NCI-H128 (cell line): ENCODE results near the gene TMEM164.

ENCODE experiments used
- DNase-seq: peaks from one replicate; lab custom pipeline; 2025; ENCODE audit not compliant: unreplicated experiment; lab: John Stamatoyannopoulos, UW

TMEM164 gene

DNA sequence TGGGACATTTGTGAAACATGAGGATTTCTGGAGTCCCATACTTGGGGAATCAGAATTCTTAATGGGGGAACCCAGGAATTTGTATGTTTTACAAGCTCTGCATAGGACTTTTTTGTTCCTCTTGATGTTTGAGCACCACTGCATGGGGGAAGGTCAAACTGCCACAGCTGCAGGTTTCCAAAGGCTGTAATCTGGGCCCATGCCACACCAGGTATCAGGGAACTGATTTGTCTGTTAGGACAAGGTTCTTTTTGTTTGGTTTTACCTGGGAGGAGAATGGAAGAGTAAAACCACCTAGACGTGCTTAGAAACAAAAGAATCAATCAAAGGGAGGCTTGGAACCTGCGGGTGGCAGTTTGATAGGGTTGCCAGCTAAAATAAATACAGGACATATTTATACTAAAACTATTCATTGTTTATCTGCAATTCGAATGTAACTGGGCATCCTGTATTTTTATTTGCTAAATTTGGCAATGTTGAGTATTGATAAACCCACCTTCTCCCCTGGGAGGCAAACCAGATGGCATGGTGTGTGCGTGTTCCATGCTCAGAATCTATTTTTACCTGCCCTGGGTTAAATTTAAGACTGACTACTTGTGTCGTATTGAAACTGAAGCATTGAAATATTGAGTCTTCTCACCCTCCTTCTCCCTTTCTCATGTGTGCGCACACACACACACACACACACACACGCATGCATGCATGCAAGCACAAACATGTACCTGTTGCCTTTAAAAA is 63.7 kb downstream of the TMEM164 start:
- no peak for DNase-seq

DNA sequence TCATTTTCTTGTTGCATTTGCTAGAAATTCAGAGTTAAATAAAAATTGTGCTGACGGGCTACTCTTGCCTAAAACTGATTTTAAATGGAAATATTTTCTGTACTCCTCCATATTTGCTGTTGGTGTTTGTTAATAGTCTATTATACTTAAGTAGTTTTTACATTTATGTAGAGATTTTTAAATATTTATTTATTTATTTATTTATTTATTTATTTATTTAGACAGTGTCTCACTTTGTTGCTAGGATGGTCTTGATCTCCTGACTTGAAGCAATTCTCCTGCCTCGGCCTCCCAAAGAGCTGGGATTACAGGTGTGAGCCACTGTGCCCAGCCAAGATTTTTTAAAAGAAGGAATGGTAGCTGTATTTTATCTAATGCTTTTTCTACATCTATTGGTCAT is 68.1 kb downstream of the TMEM164 start:
- DNase-seq: no peak

- no peak for DNase-seq
Observed at GRCh38 chrX:110081320-110081719, 78.4 kb downstream of the TMEM164 start.

DNA sequence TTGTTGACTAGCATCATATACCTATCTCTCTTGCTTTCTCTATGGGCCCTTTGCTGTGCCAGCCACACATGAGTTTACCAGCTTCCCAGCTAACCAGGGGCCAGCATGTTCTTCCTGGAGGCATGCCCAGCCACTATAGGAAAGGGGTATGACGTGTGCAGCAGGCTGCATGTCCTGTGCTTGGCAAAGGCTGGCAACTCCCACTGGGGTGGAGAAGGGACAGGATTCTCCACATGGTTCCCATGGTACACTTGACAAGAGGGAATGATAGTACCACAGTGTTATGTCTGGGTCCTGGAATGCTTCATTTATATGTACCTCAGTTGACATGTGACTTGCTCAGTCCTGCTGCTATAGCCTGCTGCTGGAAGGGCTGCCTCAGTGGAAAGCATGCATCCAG is 78.8 kb downstream of the TMEM164 start:
- DNase-seq: no peak

- DNase-seq: no peak
Observed at GRCh38 chrX:110082161-110082560, 79.2 kb downstream of the TMEM164 start.

GRCh38 chrX:110086162-110086915 is 83.4 kb downstream of the TMEM164 start:
- no peak for DNase-seq

GRCh38 chrX:110086916-110087484 is 84.1 kb downstream of the TMEM164 start:
- no peak for DNase-seq

DNA sequence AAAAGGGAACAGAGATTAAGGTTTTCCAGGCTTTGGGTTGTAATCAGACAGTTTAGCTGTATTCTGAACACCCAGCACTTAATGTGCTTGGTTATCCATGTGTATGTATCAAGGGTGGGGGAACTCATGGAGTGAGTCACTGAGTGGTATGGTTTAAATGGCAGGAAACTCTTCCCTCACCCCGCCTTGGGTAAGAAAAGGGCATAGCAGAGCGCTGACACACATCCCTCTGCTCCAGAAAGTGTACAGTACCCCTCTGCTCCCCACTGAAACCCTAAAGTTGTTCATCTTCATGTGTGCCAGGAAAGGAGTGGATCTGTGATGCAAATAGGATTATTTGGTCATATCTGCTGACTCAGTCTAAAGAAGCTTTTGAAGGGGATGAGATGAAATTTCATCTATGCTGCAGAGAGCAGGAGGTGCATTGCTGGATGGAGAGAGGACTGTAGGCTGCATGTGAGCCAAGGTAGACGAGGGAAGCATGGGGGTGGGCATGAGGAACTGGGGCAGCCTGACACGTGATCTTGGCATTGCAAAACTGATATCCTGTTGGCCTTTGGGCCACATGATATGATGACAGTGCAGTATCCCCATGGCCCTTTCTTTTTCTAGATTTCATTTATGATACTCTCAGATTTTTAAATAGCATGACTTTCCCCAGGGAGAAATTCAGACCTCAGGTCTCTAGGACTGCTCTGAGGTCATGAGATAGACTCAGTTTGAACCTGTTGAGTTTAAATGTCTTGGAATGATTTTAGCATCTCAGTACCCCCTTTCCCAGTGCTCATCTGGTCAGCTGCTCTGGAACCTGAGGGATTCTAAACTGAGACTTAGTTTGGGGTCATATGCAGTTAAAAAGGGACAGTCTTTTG is 84.8 kb downstream of the TMEM164 start:
- no peak for DNase-seq

DNA sequence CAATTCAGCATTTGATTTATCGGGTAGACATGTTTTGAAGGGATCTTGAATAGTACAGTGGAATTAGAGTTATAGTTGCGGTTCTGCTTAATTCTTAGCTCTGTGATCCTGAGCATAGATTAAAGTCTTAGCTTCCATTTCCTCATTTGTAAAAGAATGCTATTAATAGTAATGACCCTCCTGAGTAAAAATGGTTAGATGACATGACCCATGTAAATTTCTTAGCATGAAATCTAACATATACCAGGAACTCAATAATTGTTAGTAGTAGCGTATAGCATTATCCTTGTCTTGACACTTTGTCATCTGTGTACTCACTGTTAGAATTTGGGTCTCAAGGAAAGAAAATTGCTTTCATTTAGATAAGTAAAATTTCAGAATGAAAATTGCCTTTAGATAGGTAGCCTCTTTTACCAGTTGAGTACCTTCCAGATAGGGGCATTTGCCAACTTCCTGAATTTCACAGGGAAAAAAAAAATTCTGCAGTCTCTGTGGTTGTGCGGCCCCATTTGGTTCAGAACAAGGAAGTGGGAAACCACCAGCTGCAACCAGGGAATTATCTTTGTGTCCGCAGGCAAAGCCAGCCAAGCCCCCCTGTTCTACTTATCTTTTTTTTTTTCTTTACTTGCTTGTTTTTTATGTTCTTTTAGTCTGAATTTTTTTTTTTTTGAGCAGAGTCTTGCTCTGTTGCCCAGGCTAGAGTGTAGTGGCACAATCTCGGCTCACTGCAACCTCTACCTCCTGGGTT is 86.9 kb downstream of the TMEM164 start:
- no peak for DNase-seq

- DNase-seq: no peak
Observed at GRCh38 chrX:110097920-110098319, 95.0 kb downstream of the TMEM164 start.

GRCh38 chrX:110103344-110103743 is 100.4 kb downstream of the TMEM164 start:
- DNase-seq: no peak

- DNase-seq: no peak
Observed at GRCh38 chrX:110104078-110104477, 101.2 kb downstream of the TMEM164 start.

DNA sequence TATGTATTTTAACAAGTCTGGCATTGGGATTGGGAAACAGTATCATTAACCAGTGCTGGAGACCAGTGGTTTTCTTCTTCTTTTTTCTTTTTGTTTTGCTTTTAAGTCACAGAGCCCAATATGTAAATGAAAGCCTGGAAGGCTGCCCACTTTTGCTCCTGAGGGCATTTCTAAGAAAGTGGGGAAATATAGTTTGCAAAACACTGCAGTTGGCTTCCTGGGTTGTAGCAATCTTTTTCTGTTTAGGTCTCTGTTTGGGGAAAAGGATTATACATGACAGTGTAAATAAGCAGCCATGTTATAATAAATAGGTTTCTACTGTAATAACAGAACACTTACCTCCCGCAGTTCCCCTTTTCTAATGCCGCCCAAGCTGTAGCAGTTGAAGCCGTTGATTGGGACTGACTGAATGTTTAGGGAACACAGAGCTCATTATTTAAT is 105.5 kb downstream of the TMEM164 start:
- no peak for DNase-seq

DNA sequence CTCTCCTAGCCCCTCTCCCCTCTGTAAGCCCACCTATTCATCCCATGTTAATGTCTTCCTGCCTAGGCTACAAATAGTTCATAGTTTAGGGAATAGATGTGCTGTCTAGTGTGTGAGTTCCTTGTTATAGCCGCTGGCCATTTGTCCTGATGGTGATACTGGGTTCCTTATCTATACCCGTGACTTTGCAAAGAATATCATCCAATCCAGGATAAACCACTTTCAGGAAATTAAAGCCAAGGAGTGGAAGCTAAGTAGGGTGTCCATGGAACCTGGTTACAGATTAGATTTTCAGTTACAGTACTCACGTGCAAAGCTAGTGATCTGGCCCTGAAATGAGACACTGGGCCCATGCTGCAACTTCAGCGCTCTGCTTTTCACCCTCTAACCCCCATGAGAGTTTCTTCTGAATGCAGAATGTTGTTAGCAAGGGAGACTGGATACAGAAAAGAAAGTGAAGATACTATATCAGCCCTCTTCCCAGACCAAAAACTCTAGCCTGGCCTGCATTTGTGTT is 111.4 kb downstream of the TMEM164 start:
- no peak for DNase-seq

DNA sequence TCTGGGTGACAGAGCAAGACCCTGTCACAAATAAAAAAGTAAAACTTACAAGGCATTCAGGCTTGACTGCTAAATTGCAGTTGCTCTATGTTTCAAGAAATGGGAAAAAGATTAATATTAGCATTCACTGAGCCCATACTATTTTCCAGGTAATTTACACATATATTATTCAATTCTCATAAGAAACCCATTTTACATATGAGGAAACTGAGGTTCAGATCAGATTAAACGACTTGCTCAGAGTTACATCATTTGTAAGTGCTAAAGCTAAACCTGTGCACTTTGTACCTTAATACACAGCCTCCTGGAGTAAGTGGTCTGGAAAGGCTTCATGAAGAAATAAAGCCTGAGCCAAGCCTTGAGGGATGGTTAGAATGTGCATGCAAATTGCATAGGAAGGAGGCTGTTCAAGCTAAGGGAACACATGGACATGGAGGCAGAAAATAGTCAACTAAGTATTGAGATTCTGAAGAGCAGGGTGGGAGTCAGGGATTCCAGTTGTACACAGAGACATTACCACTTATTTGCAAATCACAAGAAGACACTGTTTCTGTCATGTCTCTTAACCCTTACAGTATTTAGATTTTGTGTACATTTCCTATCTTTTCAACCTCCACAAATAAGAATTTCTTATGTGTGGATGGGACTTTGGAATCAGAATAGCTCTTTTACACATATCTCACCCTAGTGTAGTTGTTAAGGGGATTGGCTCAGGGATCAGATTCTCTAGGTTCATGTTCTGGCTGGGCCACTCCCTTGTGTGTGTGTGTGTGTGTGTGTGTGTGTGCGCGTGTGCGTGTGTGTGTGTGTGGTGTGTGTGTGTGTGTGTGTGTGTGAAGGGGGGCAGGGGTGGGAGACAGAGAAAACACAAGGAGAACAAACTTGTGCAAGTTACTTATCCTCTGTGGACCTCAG is 113.4 kb downstream of the TMEM164 start:
- no peak for DNase-seq

- DNase-seq: no peak
Observed at GRCh38 chrX:110118530-110118929, 115.6 kb downstream of the TMEM164 start.

GRCh38 chrX:110119480-110119879 is 116.6 kb downstream of the TMEM164 start:
- no peak for DNase-seq

DNA sequence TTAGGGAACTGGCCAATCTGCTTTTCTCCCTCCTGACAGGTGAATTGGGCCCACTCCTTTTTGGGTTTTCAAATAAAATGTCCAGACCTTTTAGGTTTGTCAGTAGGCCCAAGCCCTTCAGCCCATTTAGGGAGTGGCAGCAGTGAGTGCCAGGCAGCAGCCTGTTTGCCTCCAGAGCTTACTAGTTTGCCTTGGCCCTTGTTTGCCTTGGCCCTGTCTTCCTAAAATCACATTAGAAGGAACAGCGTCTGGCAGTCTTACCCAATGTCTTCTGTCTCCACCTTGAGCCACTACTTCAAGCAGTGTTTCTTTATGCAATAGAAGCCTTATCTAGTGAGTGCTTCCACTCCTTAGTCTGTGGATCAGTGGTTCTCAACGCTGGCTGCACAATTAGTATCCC is 117.1 kb downstream of the TMEM164 start:
- DNase-seq: no peak

DNA sequence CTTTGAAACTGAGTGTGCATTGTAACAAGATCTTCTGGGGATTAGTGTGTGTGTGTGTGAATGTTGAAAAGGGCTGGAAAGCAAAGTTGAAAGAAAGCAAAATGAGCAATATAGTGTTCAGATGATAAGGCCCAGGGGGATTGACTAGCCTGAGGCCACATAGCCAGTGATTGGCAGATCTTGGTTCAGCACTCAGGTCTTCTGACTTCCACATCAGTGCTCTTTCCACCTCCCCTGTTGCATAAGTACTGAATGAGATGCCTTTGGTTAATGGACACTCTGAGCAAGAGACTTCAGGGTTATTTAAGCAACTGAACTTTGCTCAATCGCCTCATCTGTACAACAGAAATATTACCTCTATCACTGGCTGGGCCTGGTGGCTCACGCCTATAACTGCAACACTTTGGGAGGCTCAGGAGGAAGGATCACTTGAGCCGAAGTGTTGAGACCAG is 120.4 kb downstream of the TMEM164 start:
- no peak for DNase-seq
